Omental fat pad (tissue), 4 donors: ENCODE results near the gene GHRHR. TPM values are rescaled to one million over a fixed set of nuclear protein-coding genes. Genes with fewer than 3 reads are reported as not detected.

Source experiments
- ATAC-seq: fragments of 150-250 bp; one replicate; pipeline ENCODE4 v1.9.1; 2016; ENCODE audit warnings: mild to moderate bottlenecking, moderate library complexity; ENCODE audit not compliant: low FRiP score
- DNase-seq: peaks from one replicate; pipeline ENCODE4 v3.0.0-alpha.2; 2019; ENCODE audit warnings: low spot score
- total RNA-seq, 4 donors: library from RNA; depleted of rRNA; stranded (reverse); fragments of >200 nt; gene quantifications; one replicate each; pipeline ENCODE4 v1.1.0, GENCODE V29; 2016
- TF ChIP-seq, protein P1 (sequence below), 3 donors: fragments of 450-650 bp; IDR thresholded peaks; one replicate each; pipeline ENCODE4 v1.5.1; 2016 to 2017; ENCODE audit warnings: antibody characterized with exemption in 3 of 3, mild to moderate bottlenecking in 3 of 3, moderate library complexity in 2 of 3

Gene GHRHR
- total RNA-seq, 4 donors from 2014 or later, result not detected

DNA sequence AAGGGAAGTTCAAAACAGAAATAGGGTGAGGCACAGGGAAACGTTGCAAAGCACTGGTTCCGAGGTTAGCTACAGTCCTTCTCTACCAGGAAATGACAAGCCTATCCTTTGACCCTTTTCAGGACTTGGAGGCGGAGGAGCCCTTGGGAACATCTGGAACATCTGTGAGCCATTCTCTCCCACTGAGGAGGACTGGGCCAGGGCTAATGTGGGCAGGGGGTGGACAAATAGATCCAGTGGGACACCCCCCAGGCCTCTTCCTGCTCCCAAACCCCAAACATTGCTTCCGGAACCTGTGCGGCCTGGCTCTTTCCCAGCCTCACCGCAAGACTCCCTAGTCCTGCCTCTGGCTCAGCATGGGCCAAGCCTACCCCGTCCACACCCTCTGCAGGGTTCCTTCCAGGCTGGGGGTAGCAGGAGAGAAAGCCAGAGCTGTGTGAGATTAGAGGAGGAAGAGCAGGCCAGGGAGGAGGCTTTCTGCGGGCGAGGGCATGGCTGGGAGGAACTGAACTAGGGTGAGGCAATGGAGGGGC lies 36.5 kb downstream of the GHRHR start:
- DNase-seq (no peak), ATAC-seq (peak; percentile 40)
- TF ChIP-seq, protein P1, sequence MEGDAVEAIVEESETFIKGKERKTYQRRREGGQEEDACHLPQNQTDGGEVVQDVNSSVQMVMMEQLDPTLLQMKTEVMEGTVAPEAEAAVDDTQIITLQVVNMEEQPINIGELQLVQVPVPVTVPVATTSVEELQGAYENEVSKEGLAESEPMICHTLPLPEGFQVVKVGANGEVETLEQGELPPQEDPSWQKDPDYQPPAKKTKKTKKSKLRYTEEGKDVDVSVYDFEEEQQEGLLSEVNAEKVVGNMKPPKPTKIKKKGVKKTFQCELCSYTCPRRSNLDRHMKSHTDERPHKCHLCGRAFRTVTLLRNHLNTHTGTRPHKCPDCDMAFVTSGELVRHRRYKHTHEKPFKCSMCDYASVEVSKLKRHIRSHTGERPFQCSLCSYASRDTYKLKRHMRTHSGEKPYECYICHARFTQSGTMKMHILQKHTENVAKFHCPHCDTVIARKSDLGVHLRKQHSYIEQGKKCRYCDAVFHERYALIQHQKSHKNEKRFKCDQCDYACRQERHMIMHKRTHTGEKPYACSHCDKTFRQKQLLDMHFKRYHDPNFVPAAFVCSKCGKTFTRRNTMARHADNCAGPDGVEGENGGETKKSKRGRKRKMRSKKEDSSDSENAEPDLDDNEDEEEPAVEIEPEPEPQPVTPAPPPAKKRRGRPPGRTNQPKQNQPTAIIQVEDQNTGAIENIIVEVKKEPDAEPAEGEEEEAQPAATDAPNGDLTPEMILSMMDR (IDR thresholded peaks at IDR 0.05), result no peak

DNA sequence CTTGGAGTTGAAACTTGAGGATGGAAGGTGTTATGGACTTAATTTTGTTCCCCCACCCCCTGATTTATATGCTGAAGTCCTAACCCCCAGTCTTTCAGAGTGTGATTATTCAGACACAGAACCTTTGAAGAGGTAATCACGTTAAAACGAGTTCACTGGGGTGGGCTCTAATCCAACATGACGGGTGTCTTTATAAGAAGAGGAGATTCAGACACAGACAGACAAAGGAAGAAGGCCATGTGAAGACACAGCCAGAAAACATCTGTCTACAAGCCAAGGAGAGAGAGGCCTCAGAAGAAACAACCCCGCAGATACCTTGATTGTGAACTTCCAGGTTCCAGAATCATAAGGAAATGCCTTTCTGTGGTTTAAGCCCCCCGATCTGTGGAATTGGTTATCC lies 37.0 kb downstream of the GHRHR start:
- ATAC-seq (no peak), DNase-seq (no peak)
- TF ChIP-seq, protein P1 (IDR thresholded peaks at IDR 0.05), result no peak

DNA sequence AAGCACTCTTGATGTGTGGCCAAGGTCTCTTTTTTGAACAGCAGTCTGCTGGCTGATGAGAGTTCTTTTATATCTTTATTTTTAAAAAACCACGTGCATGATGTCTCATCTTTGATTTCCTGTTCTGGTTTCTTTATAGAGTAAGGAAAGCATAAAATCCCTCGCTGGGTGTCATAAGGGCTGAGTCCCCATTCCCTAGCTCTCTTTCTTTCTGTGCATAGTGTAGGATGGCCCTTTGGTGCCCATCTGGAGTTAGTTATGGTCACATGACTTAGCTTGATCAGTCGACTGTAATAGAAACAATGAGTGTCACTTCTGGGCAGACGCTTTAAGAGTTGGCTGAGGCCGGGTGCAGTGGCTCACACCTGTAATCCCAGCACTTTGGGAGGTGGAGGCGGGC lies 38.5 kb downstream of the GHRHR start:
- no peak for ATAC-seq
- TF ChIP-seq, protein P1 (IDR thresholded peaks at IDR 0.05), result no peak
- no peak for DNase-seq

DNA sequence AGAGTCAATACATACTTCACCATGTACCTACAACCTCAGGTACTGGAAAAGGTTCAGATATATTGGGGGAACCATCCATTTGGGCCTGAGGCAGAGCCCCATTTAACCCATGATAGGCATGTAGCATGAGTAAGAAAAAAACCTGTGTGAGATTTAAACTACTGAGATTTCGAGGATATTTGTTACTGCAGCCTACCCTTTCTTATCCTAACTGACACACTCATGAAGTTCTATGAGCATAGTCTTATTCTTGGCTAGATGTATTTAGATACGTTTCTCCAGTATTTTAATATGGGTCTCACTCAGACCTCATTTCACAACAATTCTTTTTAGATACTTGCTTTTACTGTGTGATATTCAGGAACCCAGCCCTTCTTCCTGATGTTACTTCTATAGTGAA lies 39.3 kb downstream of the GHRHR start:
- TF ChIP-seq, protein P1 (IDR thresholded peaks at IDR 0.05), result no peak
- DNase-seq (no peak), ATAC-seq (no peak)

DNA sequence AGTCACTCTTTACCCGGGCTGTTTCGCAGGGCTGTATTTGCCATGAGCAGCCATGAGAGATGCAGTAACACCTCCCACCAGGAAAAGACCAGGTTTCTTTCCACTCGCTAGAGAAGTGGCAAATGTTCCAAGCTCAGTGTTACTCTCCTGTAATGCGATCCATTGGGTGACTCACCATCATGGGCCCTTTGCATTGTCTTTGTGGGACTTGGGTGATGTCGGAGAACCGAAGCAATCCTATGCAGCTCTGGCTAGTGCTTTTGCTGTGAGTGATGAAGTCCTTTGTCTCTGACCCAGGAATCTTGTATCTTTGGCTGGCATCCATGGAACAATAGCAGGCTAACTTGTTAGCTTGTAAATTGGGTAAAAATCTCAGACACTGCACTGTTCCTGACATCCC lies 40.0 kb downstream of the GHRHR start:
- DNase-seq, result no peak

DNA sequence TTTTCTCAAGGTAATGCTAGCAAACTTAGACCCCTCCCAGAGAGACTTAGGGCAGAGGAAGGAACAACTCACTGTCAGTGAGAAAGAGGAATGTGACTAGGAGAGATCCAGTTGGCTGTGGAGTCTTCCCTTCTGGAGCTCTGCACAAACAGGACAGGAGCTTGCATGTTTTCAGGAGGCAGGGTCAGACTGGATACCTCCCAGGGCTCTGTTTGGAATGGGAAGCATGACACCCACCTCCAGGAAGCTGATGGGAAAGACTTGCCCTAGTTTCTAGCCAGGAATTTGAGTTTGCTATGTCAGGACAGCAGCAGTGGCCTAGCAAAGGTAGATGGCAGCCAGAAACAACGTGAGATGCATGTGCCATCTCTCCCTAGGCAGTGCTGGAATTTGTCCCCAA lies 40.6 kb downstream of the GHRHR start:
- ATAC-seq (no peak), DNase-seq (no peak)
- TF ChIP-seq, protein P1 (IDR thresholded peaks at IDR 0.05), result no peak

More for the DNA sequence above, 40.0 kb downstream of the GHRHR start:
- TF ChIP-seq, protein P1 (IDR thresholded peaks at IDR 0.05), result no peak
- no peak for ATAC-seq

DNA sequence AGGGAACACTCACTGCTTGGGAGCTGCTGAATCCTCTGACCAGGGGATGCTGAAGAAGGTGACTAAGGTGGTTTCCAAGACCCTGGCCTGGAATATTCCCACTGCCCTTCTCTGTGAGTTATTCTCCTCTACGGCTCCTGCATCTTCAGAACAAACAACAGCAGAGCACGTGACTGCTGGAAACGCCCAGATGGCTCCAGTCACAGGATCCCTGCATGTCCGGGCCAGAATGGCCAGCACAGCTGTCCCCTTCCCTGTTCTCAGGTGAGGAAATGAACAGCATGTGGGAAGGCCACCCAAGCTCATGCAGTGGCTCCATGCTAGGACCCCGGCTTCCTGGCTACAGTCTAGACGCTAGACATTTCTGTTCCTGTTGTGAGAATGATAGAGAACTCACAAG lies 43.1 kb downstream of the GHRHR start:
- TF ChIP-seq, protein P1 (IDR thresholded peaks at IDR 0.05), result no peak
- ATAC-seq (no peak), DNase-seq (no peak)
